ENCODE data around the gene MB.
"Not testable (repeated sequence)": the region's sequence is repeated elsewhere in the genome, so short reads cannot be mapped to it uniquely, and the experiment has no call there.

Gene MB

GRCh38 chr22:35617137-35617755 is at the start of gene MB:
MB (minus strand) TSS chr22:35617329; CDS start chr22:35617257, 72 bp downstream.
- FAIRE-seq, result no peak

- not testable (repeated sequence) for FAIRE-seq
These were observed 49.6 kb upstream of the MB start for GRCh38 chr22:35666699-35667098.

GRCh38 chr22:35664955-35665587 is 47.9 kb upstream of the MB start:
- no peak for FAIRE-seq

- FAIRE-seq, result no peak
These were observed 46.2 kb upstream of the MB start for GRCh38 chr22:35663371-35663770.

- FAIRE-seq, result no peak
These were observed 45.8 kb upstream of the MB start for GRCh38 chr22:35662914-35663313.

- FAIRE-seq, result no peak
These were observed 44.3 kb upstream of the MB start for GRCh38 chr22:35661464-35661863.

- no peak for FAIRE-seq
These were observed 43.4 kb upstream of the MB start for GRCh38 chr22:35660291-35661127.

GRCh38 chr22:35657571-35658312 is 40.6 kb upstream of the MB start:
- FAIRE-seq, result no peak

GRCh38 chr22:35656284-35656752 is 39.2 kb upstream of the MB start:
- FAIRE-seq, result no peak

GRCh38 chr22:35653824-35654223 is 36.7 kb upstream of the MB start:
- no peak for FAIRE-seq

- no peak for FAIRE-seq
These were observed 34.0 kb upstream of the MB start for GRCh38 chr22:35651085-35651484.

- FAIRE-seq, result no peak
These were observed 32.6 kb upstream of the MB start for GRCh38 chr22:35649636-35650250.

- FAIRE-seq, result no peak
These were observed 32.0 kb upstream of the MB start for GRCh38 chr22:35649026-35649553.

GRCh38 chr22:35648066-35649025 is 31.2 kb upstream of the MB start, which contains the start of gene APOL6:
APOL6 (plus strand) TSS chr22:35648446; CDS start chr22:35656426, 7,980 bp downstream.
- no peak for FAIRE-seq

- no peak for FAIRE-seq
These were observed 28.5 kb upstream of the MB start for GRCh38 chr22:35645646-35646045.

GRCh38 chr22:35643991-35644390 is 26.9 kb upstream of the MB start:
- FAIRE-seq, result no peak

- FAIRE-seq, result no peak
These were observed 25.2 kb upstream of the MB start for GRCh38 chr22:35642305-35642741.

- no peak for FAIRE-seq
These were observed 24.5 kb upstream of the MB start for GRCh38 chr22:35641494-35642120.

- no peak for FAIRE-seq
These were observed 21.3 kb upstream of the MB start for GRCh38 chr22:35638410-35638809.

GRCh38 chr22:35638001-35638400 is 20.9 kb upstream of the MB start:
- FAIRE-seq, result no peak

Data from TTC549 (cell line).